ENCODE measurements around the gene CRABP2.

CRABP2 gene

GRCh38 chr1:156742017-156742416, 36.6 kb upstream of the CRABP2 start:
- H3K4me3 ChIP-seq (ENCODE audit: low read depth, low read length): no peak overlapping the region
- in situ Hi-C loops (cut with HindIII; ENCODE audit: low sequenced_read_pairs): no loop called here
- no peak for DNase-seq (ENCODE audit: low read depth, low spot score)
- no peak for TF ChIP-seq CTCF (IDR thresholded peaks at IDR 0.05; ENCODE audit: low read depth, low read length)

- H3K4me3 ChIP-seq (ENCODE audit: low read depth, low read length): peak overlapping the region; percentile 13
- TF ChIP-seq CTCF (IDR thresholded peaks at IDR 0.05; ENCODE audit: low read depth, low read length): no peak
- in situ Hi-C loops (cut with HindIII; ENCODE audit: low sequenced_read_pairs): no loop called here
- no peak for DNase-seq (ENCODE audit: low read depth, low spot score)
Measured at GRCh38 chr1:156741481-156741983, 36.1 kb upstream of the CRABP2 start.

- peak; percentile 99 for DNase-seq (ENCODE audit: low read depth, low spot score)
- in situ Hi-C loops (cut with HindIII; ENCODE audit: low sequenced_read_pairs): no loop called here
- peak within 1 kb of the TSS; percentile 83 for H3K4me3 ChIP-seq (ENCODE audit: low read depth, low read length)
- TF ChIP-seq CTCF (IDR thresholded peaks at IDR 0.05; ENCODE audit: low read depth, low read length): no peak
Measured at GRCh38 chr1:156740741-156741480, 35.5 kb upstream of the CRABP2 start, which contains the start of gene MRPL24. MRPL24 (minus strand) TSS chr1:156741088; CDS start chr1:156738704, 2,384 bp downstream.

GRCh38 chr1:156740237-156740740, 34.9 kb upstream of the CRABP2 start:
- no peak for DNase-seq (ENCODE audit: low read depth, low spot score)
- in situ Hi-C loops (cut with HindIII; ENCODE audit: low sequenced_read_pairs): no loop called here
- H3K4me3 ChIP-seq (ENCODE audit: low read depth, low read length): peak overlapping the region; percentile 83
- no peak for TF ChIP-seq CTCF (IDR thresholded peaks at IDR 0.05; ENCODE audit: low read depth, low read length)

GRCh38 chr1:156738916-156739315, 33.5 kb upstream of the CRABP2 start:
- DNase-seq (ENCODE audit: low read depth, low spot score): no peak
- H3K4me3 ChIP-seq (ENCODE audit: low read depth, low read length): no peak overlapping the region
- TF ChIP-seq CTCF (IDR thresholded peaks at IDR 0.05; ENCODE audit: low read depth, low read length): no peak
- in situ Hi-C loops (cut with HindIII; ENCODE audit: low sequenced_read_pairs): no loop called here

- in situ Hi-C loops (cut with HindIII; ENCODE audit: low sequenced_read_pairs): no loop called here
Measured at GRCh38 chr1:156738407-156738806, 33.0 kb upstream of the CRABP2 start.

More at GRCh38 chr1:156738407-156738806, 33.0 kb upstream of the CRABP2 start:
- DNase-seq (ENCODE audit: low read depth, low spot score): no peak
- no peak for TF ChIP-seq CTCF (IDR thresholded peaks at IDR 0.05; ENCODE audit: low read depth, low read length)
- H3K4me3 ChIP-seq (ENCODE audit: low read depth, low read length): no peak overlapping the region
